Right lobe of liver (tissue), 4 donors: ENCODE measurements around the gene PLA2G4F.

ENCODE experiments used
- POLR2A ChIP-seq: fragments of 450-650 bp; IDR thresholded peaks from one replicate; pipeline ENCODE4 v1.6.1; 2017; ENCODE audit warnings: antibody characterized with exemption, mild to moderate bottlenecking
- TF ChIP-seq, protein P1 (sequence below), 4 donors: fragments of 200-600 bp in 3 of 4; fragments of 450-650 bp in 1 of 4; IDR thresholded peaks; one replicate each; pipeline versions ENCODE4 v1.5.1 to v1.8.0; 2016 to 2022; ENCODE audit warnings: antibody characterized with exemption in 4 of 4, mild to moderate bottlenecking in 2 of 4
- donor health status: DM: no; HTN: no; CAD: no.
- donor health status: DM: no; HTN: no; CAD: no.
- donor health status: DM: no; HTN: yes; CAD: no.

DNA sequence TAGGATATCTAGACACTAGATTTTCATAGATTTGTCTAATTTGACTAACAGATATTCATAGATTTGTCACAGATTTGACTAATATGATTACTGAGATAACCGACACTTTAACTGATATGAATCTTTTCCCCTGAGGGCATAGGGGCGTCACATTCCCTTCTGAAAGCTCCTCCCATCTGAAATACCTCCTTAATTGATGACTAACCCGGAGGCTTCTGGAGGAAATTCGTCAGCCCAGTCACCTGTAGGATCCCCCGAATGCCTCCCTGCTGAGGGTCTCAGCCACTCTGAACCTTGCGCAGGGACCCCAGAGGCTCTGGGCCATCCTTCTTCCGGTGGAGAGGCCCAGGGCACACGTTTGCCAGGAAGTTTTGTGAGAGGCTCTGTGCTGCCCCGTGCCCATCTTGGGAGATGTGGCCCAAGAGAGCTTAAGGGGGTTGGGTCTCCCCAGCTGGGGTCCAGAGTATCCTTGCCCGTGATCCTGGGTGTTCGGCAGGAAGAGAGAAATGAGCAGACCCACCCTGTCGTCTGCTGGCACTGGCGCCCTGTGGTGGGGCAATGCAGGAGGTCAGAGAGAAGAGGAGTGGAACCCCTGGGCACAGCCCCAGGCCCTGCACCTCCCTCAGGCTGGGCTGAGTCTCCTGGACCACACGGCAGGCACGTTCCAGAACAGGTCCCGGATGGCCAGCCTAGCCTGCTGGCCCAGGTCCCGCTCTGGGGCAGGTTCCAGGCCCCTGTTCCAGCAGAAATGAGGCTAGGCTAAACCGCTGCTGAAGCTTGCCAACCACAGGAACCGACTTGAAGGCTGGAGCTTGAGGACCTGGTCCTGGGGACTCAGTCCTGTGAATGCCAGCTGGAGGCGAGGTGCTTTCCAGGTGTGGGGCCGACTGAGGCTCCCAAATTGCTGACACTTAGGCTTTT is 63.8 kb downstream of the PLA2G4F start:
- no peak for TF ChIP-seq POLR2A
- TF ChIP-seq, protein P1, sequence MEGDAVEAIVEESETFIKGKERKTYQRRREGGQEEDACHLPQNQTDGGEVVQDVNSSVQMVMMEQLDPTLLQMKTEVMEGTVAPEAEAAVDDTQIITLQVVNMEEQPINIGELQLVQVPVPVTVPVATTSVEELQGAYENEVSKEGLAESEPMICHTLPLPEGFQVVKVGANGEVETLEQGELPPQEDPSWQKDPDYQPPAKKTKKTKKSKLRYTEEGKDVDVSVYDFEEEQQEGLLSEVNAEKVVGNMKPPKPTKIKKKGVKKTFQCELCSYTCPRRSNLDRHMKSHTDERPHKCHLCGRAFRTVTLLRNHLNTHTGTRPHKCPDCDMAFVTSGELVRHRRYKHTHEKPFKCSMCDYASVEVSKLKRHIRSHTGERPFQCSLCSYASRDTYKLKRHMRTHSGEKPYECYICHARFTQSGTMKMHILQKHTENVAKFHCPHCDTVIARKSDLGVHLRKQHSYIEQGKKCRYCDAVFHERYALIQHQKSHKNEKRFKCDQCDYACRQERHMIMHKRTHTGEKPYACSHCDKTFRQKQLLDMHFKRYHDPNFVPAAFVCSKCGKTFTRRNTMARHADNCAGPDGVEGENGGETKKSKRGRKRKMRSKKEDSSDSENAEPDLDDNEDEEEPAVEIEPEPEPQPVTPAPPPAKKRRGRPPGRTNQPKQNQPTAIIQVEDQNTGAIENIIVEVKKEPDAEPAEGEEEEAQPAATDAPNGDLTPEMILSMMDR (IDR thresholded peaks at IDR 0.05): no peak
